ENCODE measurements around the gene PPP1R7.

- no peak for TF ChIP-seq SIN3A (IDR thresholded peaks at IDR 0.05; ENCODE audit: borderline replicate concordance, low read depth, low read length)
- no peak for TF ChIP-seq GABPA (IDR thresholded peaks at IDR 0.05; ENCODE audit: low read depth)
- TF ChIP-seq, protein P1, sequence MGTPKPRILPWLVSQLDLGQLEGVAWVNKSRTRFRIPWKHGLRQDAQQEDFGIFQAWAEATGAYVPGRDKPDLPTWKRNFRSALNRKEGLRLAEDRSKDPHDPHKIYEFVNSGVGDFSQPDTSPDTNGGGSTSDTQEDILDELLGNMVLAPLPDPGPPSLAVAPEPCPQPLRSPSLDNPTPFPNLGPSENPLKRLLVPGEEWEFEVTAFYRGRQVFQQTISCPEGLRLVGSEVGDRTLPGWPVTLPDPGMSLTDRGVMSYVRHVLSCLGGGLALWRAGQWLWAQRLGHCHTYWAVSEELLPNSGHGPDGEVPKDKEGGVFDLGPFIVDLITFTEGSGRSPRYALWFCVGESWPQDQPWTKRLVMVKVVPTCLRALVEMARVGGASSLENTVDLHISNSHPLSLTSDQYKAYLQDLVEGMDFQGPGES (IDR thresholded peaks at IDR 0.05; ENCODE audit: low read depth, low read length), result no peak
- TF ChIP-seq CTCF (IDR thresholded peaks at IDR 0.05), result no peak
- TF ChIP-seq, protein P2, sequence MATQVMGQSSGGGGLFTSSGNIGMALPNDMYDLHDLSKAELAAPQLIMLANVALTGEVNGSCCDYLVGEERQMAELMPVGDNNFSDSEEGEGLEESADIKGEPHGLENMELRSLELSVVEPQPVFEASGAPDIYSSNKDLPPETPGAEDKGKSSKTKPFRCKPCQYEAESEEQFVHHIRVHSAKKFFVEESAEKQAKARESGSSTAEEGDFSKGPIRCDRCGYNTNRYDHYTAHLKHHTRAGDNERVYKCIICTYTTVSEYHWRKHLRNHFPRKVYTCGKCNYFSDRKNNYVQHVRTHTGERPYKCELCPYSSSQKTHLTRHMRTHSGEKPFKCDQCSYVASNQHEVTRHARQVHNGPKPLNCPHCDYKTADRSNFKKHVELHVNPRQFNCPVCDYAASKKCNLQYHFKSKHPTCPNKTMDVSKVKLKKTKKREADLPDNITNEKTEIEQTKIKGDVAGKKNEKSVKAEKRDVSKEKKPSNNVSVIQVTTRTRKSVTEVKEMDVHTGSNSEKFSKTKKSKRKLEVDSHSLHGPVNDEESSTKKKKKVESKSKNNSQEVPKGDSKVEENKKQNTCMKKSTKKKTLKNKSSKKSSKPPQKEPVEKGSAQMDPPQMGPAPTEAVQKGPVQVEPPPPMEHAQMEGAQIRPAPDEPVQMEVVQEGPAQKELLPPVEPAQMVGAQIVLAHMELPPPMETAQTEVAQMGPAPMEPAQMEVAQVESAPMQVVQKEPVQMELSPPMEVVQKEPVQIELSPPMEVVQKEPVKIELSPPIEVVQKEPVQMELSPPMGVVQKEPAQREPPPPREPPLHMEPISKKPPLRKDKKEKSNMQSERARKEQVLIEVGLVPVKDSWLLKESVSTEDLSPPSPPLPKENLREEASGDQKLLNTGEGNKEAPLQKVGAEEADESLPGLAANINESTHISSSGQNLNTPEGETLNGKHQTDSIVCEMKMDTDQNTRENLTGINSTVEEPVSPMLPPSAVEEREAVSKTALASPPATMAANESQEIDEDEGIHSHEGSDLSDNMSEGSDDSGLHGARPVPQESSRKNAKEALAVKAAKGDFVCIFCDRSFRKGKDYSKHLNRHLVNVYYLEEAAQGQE (IDR thresholded peaks at IDR 0.05; ENCODE audit: low read depth, low read length), result no peak
Observed at GRCh38 chr2:241150660-241151530, 628 bp downstream of the PPP1R7 start.
